HEK293 (cell line): ENCODE results near the gene ACOT8.

Experiments
- CTCF ChIA-PET: fragments of 350-600 bp; formaldehyde crosslinking; extraction: SDS; loops from one replicate; lab custom pipeline; 2021; ENCODE audit warnings: antibody characterized with exemption; lab: Yijun Ruan, JAX
- POLR2A ChIA-PET: fragments of 300-600 bp; formaldehyde crosslinking; extraction: SDS; loops from one replicate; lab custom pipeline; 2020; ENCODE audit warnings: antibody characterized with exemption, inconsistent platforms; lab: Yijun Ruan, JAX
- H3K27ac ChIP-seq: fragments of 200-500 bp; sonication (Bioruptor generic); 2 replicates; pipeline ENCODE4 v1.5.1; 2014; ENCODE audit warnings: low read depth, low read length, control low read depth, inconsistent platforms; ENCODE audit errors: extremely low read depth
- H3K36me3 ChIP-seq, 2 experiments: fragments of 200-500 bp in 1 of 2; sonication (Bioruptor generic) in 1 of 2; 1 replicate in 1 of 2; 2 replicates in 1 of 2; pipeline ENCODE4 v1.5.1; 2014 to 2017; ENCODE audit warnings: inconsistent platforms in 2 of 2, low read length in 2 of 2; ENCODE audit not compliant: control insufficient read depth in 2 of 2, insufficient read depth in 1 of 2
- H3K4me1 ChIP-seq: fragments of 200-500 bp; sonication (Bioruptor generic); 2 replicates; pipeline ENCODE4 v1.5.1; 2014; ENCODE audit warnings: mild to moderate bottlenecking, low read length, inconsistent platforms; ENCODE audit not compliant: control insufficient read depth, insufficient read depth
- H3K4me3 ChIP-seq: 2 replicates; pipeline ENCODE4 v1.5.1; 2011; ENCODE audit warnings: low read depth, mild to moderate bottlenecking, control low read depth, low read length, moderate library complexity
- H3K9me3 ChIP-seq: fragments of 200-500 bp; sonication (Bioruptor generic); 2 replicates; pipeline ENCODE4 v1.5.1; 2014; ENCODE audit warnings: low read depth, low read length, inconsistent platforms; ENCODE audit not compliant: control insufficient read depth, insufficient read depth
- AEBP2 ChIP-seq: fragments of 450-650 bp; formaldehyde crosslinking; IDR thresholded peaks from 2 replicates; pipeline ENCODE4 v1.5.1; 2016; ENCODE audit warnings: missing biosample characterization, missing genetic modification characterization, borderline replicate concordance
- BCL6B ChIP-seq: fragments of 450-650 bp; formaldehyde crosslinking; IDR thresholded peaks from 2 replicates; pipeline ENCODE4 v1.5.1; 2017; ENCODE audit warnings: missing biosample characterization, missing genetic modification characterization
- EGR2 ChIP-seq: fragments of 450-650 bp; formaldehyde crosslinking; IDR thresholded peaks from 2 replicates; pipeline ENCODE4 v1.5.1; 2016; ENCODE audit warnings: low read depth, missing biosample characterization, missing genetic modification characterization
- FEZF1 ChIP-seq: fragments of 450-650 bp; formaldehyde crosslinking; IDR thresholded peaks from 2 replicates; pipeline ENCODE4 v1.5.1; 2016; ENCODE audit warnings: missing biosample characterization, missing genetic modification characterization
- GLI2 ChIP-seq: fragments of 450-650 bp; formaldehyde crosslinking; IDR thresholded peaks from 2 replicates; pipeline ENCODE4; 2017; ENCODE audit warnings: missing biosample characterization, missing genetic modification characterization, low read depth, borderline replicate concordance
- GLIS2 ChIP-seq: fragments of 450-650 bp; formaldehyde crosslinking; IDR thresholded peaks from 2 replicates; pipeline ENCODE4 v1.5.1; 2016; ENCODE audit warnings: missing biosample characterization, missing genetic modification characterization
- HIC1 ChIP-seq: fragments of 450-650 bp; formaldehyde crosslinking; IDR thresholded peaks from 2 replicates; pipeline ENCODE4 v1.5.1; 2016; ENCODE audit warnings: missing biosample characterization, missing genetic modification characterization
- KLF8 ChIP-seq: fragments of 450-650 bp; formaldehyde crosslinking; IDR thresholded peaks from 2 replicates; pipeline ENCODE4 v1.5.1; 2016; ENCODE audit warnings: missing biosample characterization, missing genetic modification characterization
- MZF1 ChIP-seq: fragments of 450-650 bp; formaldehyde crosslinking; IDR thresholded peaks from 2 replicates; pipeline ENCODE4 v1.5.1; 2017; ENCODE audit warnings: missing biosample characterization, missing genetic modification characterization, borderline replicate concordance
- PBX3 ChIP-seq: sonication (generic); formaldehyde crosslinking; IDR thresholded peaks from 2 replicates; pipeline ENCODE4 v1.8.1; 2022; ENCODE audit warnings: mild to moderate bottlenecking, moderate library complexity, missing genetic modification reagents
- ZBTB44 ChIP-seq: fragments of 450-650 bp; IDR thresholded peaks from 2 replicates; pipeline ENCODE4 v1.5.1; 2018; ENCODE audit warnings: missing biosample characterization, mild to moderate bottlenecking, missing genetic modification characterization
- ZBTB8A ChIP-seq: fragments of 450-650 bp; formaldehyde crosslinking; IDR thresholded peaks from 2 replicates; pipeline ENCODE4 v1.5.1; 2016; ENCODE audit warnings: missing biosample characterization, missing genetic modification characterization
- ZNF140 ChIP-seq: fragments of 450-650 bp; formaldehyde crosslinking; IDR thresholded peaks from 2 replicates; pipeline ENCODE4 v1.5.1; 2016; ENCODE audit warnings: missing biosample characterization, missing genetic modification characterization
- ZNF155 ChIP-seq: fragments of 450-650 bp; formaldehyde crosslinking; IDR thresholded peaks from 2 replicates; pipeline ENCODE4 v1.5.1; 2016; ENCODE audit warnings: missing biosample characterization, missing genetic modification characterization
- ZNF2 ChIP-seq: fragments of 450-650 bp; formaldehyde crosslinking; IDR thresholded peaks from 2 replicates; pipeline ENCODE4 v1.5.1; 2016; ENCODE audit warnings: missing biosample characterization, missing genetic modification characterization
- ZNF211 ChIP-seq: fragments of 450-650 bp; formaldehyde crosslinking; IDR thresholded peaks from 2 replicates; pipeline ENCODE4 v1.5.1; 2016; ENCODE audit warnings: low read depth, missing biosample characterization, missing genetic modification characterization
- ZNF292 ChIP-seq: fragments of 450-650 bp; formaldehyde crosslinking; IDR thresholded peaks from 2 replicates; pipeline ENCODE4 v1.5.1; 2016; ENCODE audit warnings: low read depth, missing biosample characterization, missing genetic modification characterization, borderline replicate concordance
- ZNF350 ChIP-seq: fragments of 450-650 bp; formaldehyde crosslinking; IDR thresholded peaks from 2 replicates; pipeline ENCODE4 v1.5.0; 2017; ENCODE audit warnings: missing biosample characterization, mild to moderate bottlenecking, missing genetic modification characterization
- ZNF362 ChIP-seq: fragments of 450-650 bp; formaldehyde crosslinking; IDR thresholded peaks from 2 replicates; pipeline ENCODE4 v1.5.1; 2016; ENCODE audit warnings: missing biosample characterization, missing genetic modification characterization
- ZNF366 ChIP-seq: fragments of 450-650 bp; formaldehyde crosslinking; conservative IDR thresholded peaks from 2 replicates; pipeline ENCODE4 v1.5.1; 2016; ENCODE audit warnings: missing biosample characterization, missing genetic modification characterization
- ZNF423 ChIP-seq: fragments of 450-650 bp; formaldehyde crosslinking; IDR thresholded peaks from 2 replicates; pipeline ENCODE4 v1.5.1; 2016; ENCODE audit warnings: missing biosample characterization, missing genetic modification characterization
- ZNF433 ChIP-seq: fragments of 450-650 bp; formaldehyde crosslinking; IDR thresholded peaks from 2 replicates; pipeline ENCODE4 v1.5.1; 2016; ENCODE audit warnings: missing biosample characterization, missing genetic modification characterization, low read depth
- ZNF473 ChIP-seq: fragments of 450-650 bp; formaldehyde crosslinking; IDR thresholded peaks from 2 replicates; pipeline ENCODE4 v1.5.1; 2017; ENCODE audit warnings: missing biosample characterization, missing genetic modification characterization
- ZNF610 ChIP-seq: fragments of 450-650 bp; formaldehyde crosslinking; IDR thresholded peaks from 2 replicates; pipeline ENCODE4 v1.5.1; 2016; ENCODE audit warnings: missing biosample characterization, missing genetic modification characterization, borderline replicate concordance
- ZNF785 ChIP-seq: fragments of 450-650 bp; formaldehyde crosslinking; IDR thresholded peaks from 2 replicates; pipeline ENCODE4 v1.5.1; 2016; ENCODE audit warnings: missing biosample characterization, missing genetic modification characterization
- ZSCAN16 ChIP-seq: fragments of 450-650 bp; formaldehyde crosslinking; IDR thresholded peaks from 2 replicates; pipeline ENCODE4 v1.5.1; 2016; ENCODE audit warnings: missing biosample characterization, missing genetic modification characterization

ACOT8 gene

GRCh38 chr20:45812157-45813005 lies 44.8 kb downstream of the ACOT8 start, which contains the start of gene UBE2C (continued):
- no peak for TF ChIP-seq ZNF785
- TF ChIP-seq EGR2 (tag by site-specific recombination) = peak; percentile 32; the same call in 1 of the 2 replicates
- TF ChIP-seq PBX3 = peak; percentile 92
- no peak for TF ChIP-seq ZBTB8A (tag by site-specific recombination)
- no peak for TF ChIP-seq ZNF350 (tag by site-specific recombination)
- TF ChIP-seq ZNF366 (tag by site-specific recombination) = no peak
- TF ChIP-seq ZNF362 (tag by site-specific recombination) = no peak
- TF ChIP-seq KLF8 = peak; percentile 35; the same call in 1 of the 2 replicates
- no peak for TF ChIP-seq ZNF423 (tag by site-specific recombination)
- no peak for TF ChIP-seq GLI2
- TF ChIP-seq ZSCAN16 (tag by site-specific recombination) = no peak
- peak; percentile 54; the same call in 1 of the 2 replicates for TF ChIP-seq HIC1
- peak; percentile 64 for TF ChIP-seq GLIS2 (tag by site-specific recombination)

- TF ChIP-seq ZNF211 (tag by site-specific recombination) = no peak
- no peak for TF ChIP-seq ZNF292 (tag by site-specific recombination)
- no peak for TF ChIP-seq ZNF140
- no peak for TF ChIP-seq ZNF473 (tag by site-specific recombination)
- TF ChIP-seq AEBP2 (tag by site-specific recombination) = no peak
- TF ChIP-seq ZNF610 (tag by site-specific recombination) = no peak
- TF ChIP-seq ZBTB44 (tag by site-specific recombination) = no peak
- TF ChIP-seq ZNF2 = no peak
- no peak for TF ChIP-seq MZF1 (tag by site-specific recombination)
- no peak for TF ChIP-seq ZNF350 (tag by site-specific recombination)
- TF ChIP-seq FEZF1 (tag by site-specific recombination) = no peak
- TF ChIP-seq ZNF155 (tag by site-specific recombination) = no peak
- no peak for TF ChIP-seq ZNF433 (tag by site-specific recombination)
- no peak for TF ChIP-seq BCL6B (tag by site-specific recombination)
- ChIA-PET POLR2A (no interaction called here), CTCF (interaction anchor here (4.0 kb wide), 1 partner anchor 11 kb away, joined by 22 read pairs; no protein-coding TSS in a partner anchor)
- no peak overlapping the region for H3K27ac ChIP-seq
- H3K4me3 ChIP-seq = no peak overlapping the region
- no peaks in the 10 kb centered on the region for H3K4me1 ChIP-seq
- no peaks in the 10 kb centered on the region for H3K9me3 ChIP-seq
- peaks cover 9 to 83% of the 10 kb centered on the region in 2 experiments; a peak in 2 of 3 replicates for H3K36me3 ChIP-seq
Observed at GRCh38 chr20:45810191-45810970, 46.8 kb downstream of the ACOT8 start.
